ENCODE measurements around the gene CFAP43. TPM values are rescaled to one million over a fixed set of nuclear protein-coding genes. Genes with fewer than 3 reads are reported as not detected.

The CFAP43 gene
- total RNA-seq, 1 donor from 2014 or later, result not detected

Other genes starting within 250 kb of the CFAP43 start
- not detected in 2 replicates for gene COL17A1, start 146.5 kb downstream of the CFAP43 start, total RNA-seq
- gene SFR1, start 110.2 kb downstream of the CFAP43 start, total RNA-seq, result 12.1 and 13.8 TPM in 2 replicates
- 136 and 140 TPM in 2 replicates for gene GSTO1, start 22.5 kb upstream of the CFAP43 start, total RNA-seq
- gene GSTO2, start 36.8 kb upstream of the CFAP43 start, total RNA-seq, result 0.77 and 1.3 TPM in 2 replicates
- gene ITPRIP, start 106.1 kb upstream of the CFAP43 start, total RNA-seq, result 14.7 and 15.4 TPM in 2 replicates
- gene CFAP58, start 121.5 kb upstream of the CFAP43 start, total RNA-seq, result 0.16 and 0.19 TPM in 2 replicates